MCF 10A (cell line): ENCODE data around the gene GP9. TPM values are rescaled to one million over a fixed set of nuclear protein-coding genes. Genes with fewer than 3 reads are reported as not detected.

Experiments used
- BruUV-seq: library from RNA; stranded (reverse); fragments of 400-500 nt; replicated peaks from 2 replicates; lab custom pipeline; 2021; lab: Mats Ljungman, UMichigan
- CTCF ChIA-PET: fragments of 300-600 bp; sonication (Branson Sonifier 250); formaldehyde crosslinking; extraction: SDS; loops from one replicate; lab custom pipeline; 2021; ENCODE audit warnings: antibody characterized with exemption, inconsistent platforms; lab: Yijun Ruan, JAX
- POLR2A ChIA-PET: fragments of 300-600, 350-650 bp; sonication (Branson Sonifier 250); formaldehyde crosslinking; extraction: SDS; loops from one replicate; lab custom pipeline; 2020; ENCODE audit warnings: antibody characterized with exemption, inconsistent platforms; lab: Yijun Ruan, JAX
- DNase-seq: peaks from one replicate; pipeline ENCODE4 v3.0.0-alpha.2; 2018; ENCODE audit not compliant: unreplicated experiment
- H3K27ac Mint-ChIP-seq: one replicate; pipeline ENCODE4 v1.8.0; 2022; ENCODE audit warnings: mild to moderate bottlenecking, low read depth, mixed read lengths; ENCODE audit not compliant: unreplicated experiment
- H3K27me3 Mint-ChIP-seq: one replicate; pipeline ENCODE4 v1.8.0; 2022; ENCODE audit warnings: mixed read lengths; ENCODE audit not compliant: insufficient read depth, unreplicated experiment
- H3K36me3 Mint-ChIP-seq: one replicate; pipeline ENCODE4 v1.8.0; 2022; ENCODE audit warnings: mild to moderate bottlenecking, moderate library complexity, mixed read lengths; ENCODE audit not compliant: insufficient read depth, unreplicated experiment
- H3K4me1 Mint-ChIP-seq: one replicate; pipeline ENCODE4 v1.8.0; 2022; ENCODE audit warnings: mixed read lengths; ENCODE audit not compliant: insufficient read depth, unreplicated experiment
- H3K4me3 Mint-ChIP-seq: one replicate; pipeline ENCODE4 v1.8.0; 2022; ENCODE audit warnings: mild to moderate bottlenecking, moderate library complexity, mixed read lengths; ENCODE audit not compliant: unreplicated experiment
- H3K9me3 Mint-ChIP-seq: one replicate; pipeline ENCODE4 v1.8.0; 2022; ENCODE audit warnings: mixed read lengths; ENCODE audit not compliant: unreplicated experiment
- intact Hi-C: fragments of 100-400 bp; cut with micrococcal nuclease; formaldehyde crosslinking; loops from 2 replicates; pipeline ENCODE4 v1.14.1; 2022
- total RNA-seq: library from RNA; stranded (reverse); gene quantifications from 2 replicates; pipeline ENCODE4 v1.2.3, GENCODE V29; 2022
- TF ChIP-seq, protein P1 (sequence below): fragments of 200-600 bp; IDR thresholded peaks from one replicate; pipeline ENCODE4 v1.8.0; 2022; ENCODE audit warnings: antibody characterized with exemption, mild to moderate bottlenecking; ENCODE audit not compliant: unreplicated experiment

GP9 gene
- total RNA-seq, 1 experiment from 2014 or later, result not detected

GRCh38 chr3:129026728-129027543, 33.6 kb upstream of the GP9 start:
- H3K9me3 Mint-ChIP-seq, result no peaks in the 10 kb centered on the region
- CTCF ChIA-PET, result interaction anchor here (0.6 to 1.0 kb wide), 10 partner anchors 9 to 454 kb away, joined by 3 to 6 read pairs (median 4); no protein-coding TSS in a partner anchor
- H3K36me3 Mint-ChIP-seq, result no peaks in the 10 kb centered on the region
- intact Hi-C loops, result loop anchor here (10.0 kb wide), 1 partner anchor 218 kb away; the partner anchor contains the start of gene COPG1
- H3K4me1 Mint-ChIP-seq, result no peaks in the 10 kb centered on the region
- H3K4me3 Mint-ChIP-seq, result peak overlapping the region; percentile 56
- BruUV-seq, result no TSS peak
- TF ChIP-seq, protein P1, sequence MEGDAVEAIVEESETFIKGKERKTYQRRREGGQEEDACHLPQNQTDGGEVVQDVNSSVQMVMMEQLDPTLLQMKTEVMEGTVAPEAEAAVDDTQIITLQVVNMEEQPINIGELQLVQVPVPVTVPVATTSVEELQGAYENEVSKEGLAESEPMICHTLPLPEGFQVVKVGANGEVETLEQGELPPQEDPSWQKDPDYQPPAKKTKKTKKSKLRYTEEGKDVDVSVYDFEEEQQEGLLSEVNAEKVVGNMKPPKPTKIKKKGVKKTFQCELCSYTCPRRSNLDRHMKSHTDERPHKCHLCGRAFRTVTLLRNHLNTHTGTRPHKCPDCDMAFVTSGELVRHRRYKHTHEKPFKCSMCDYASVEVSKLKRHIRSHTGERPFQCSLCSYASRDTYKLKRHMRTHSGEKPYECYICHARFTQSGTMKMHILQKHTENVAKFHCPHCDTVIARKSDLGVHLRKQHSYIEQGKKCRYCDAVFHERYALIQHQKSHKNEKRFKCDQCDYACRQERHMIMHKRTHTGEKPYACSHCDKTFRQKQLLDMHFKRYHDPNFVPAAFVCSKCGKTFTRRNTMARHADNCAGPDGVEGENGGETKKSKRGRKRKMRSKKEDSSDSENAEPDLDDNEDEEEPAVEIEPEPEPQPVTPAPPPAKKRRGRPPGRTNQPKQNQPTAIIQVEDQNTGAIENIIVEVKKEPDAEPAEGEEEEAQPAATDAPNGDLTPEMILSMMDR, result peak; percentile 41
- peaks cover 16% of the 10 kb centered on the region for H3K27me3 Mint-ChIP-seq
- POLR2A ChIA-PET, result interaction anchor here (2.4 kb wide), 1 partner anchor 10 kb away, joined by 6 read pairs; no protein-coding TSS in a partner anchor
- no peak overlapping the region for H3K27ac Mint-ChIP-seq
- peak; percentile 80 for DNase-seq

DNA sequence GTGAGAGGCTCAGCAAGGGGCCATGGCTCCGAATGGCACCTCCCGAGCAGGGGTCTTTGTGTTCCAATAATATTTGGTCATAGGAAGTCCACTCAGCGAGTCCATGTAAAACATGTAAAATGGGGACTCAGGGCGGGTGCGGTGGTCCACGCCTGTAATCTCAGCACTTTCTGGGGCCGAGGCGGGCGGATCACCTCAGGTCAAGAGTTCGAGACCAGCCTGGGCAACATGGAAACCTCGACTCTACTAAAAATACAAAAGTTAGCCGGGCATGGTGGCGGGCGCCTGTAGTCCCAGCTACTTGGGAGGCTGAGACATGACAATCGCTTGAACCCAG, 33.1 kb upstream of the GP9 start:
- Mint-ChIP-seq H3K9me3 (no peaks in the 10 kb centered on the region), H3K27me3 (peaks cover 16% of the 10 kb centered on the region), H3K27ac (no peak overlapping the region), H3K36me3 (no peaks in the 10 kb centered on the region), H3K4me1 (no peaks in the 10 kb centered on the region), H3K4me3 (no peak overlapping the region)
- BruUV-seq, result no TSS peak
- CTCF ChIA-PET, result interaction anchor here (0.6 to 1.3 kb wide), 4 partner anchors 18 to 57 kb away, joined by 3 to 5 read pairs (median 4); no protein-coding TSS in a partner anchor
- TF ChIP-seq, protein P1, result no peak
- POLR2A ChIA-PET, result interaction anchor here (2.4 kb wide), 1 partner anchor 11 kb away, joined by 6 read pairs; no protein-coding TSS in a partner anchor
- no peak for DNase-seq
- intact Hi-C loops, result loop anchor here (10.0 kb wide), 1 partner anchor 217 kb away; the partner anchor contains the start of gene COPG1

DNA sequence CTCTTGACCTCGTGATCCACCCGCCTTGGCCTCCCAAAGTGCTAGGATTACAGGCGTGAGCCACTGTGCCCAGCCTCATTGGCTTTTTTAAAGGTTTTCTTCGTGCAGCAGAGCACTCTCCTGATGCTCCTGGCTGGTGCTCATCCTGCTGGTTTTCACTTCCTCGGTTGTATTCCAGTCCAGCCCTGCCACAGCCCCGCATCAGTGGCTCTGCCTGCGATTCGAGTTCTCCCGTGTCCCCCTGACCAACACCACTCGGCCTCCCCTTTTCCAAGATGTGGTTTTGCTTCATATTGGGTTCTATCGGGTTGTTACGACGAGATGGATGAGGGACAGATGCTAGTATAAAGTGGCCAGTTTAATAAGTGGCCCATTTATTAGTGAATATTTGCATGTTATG, 31.7 kb upstream of the GP9 start:
- CTCF ChIA-PET, result interaction anchor here (1.0 to 1.9 kb wide), 3 partner anchors 9 to 25 kb away, joined by 4 to 15 read pairs (median 5); no protein-coding TSS in a partner anchor
- DNase-seq, result no peak
- no TSS peak for BruUV-seq
- Mint-ChIP-seq H3K4me3 (no peak overlapping the region), H3K4me1 (no peaks in the 10 kb centered on the region), H3K27me3 (peaks cover 16% of the 10 kb centered on the region), H3K27ac (no peak overlapping the region), H3K9me3 (no peaks in the 10 kb centered on the region), H3K36me3 (peaks cover 6% of the 10 kb centered on the region)
- POLR2A ChIA-PET, result no interaction called here
- intact Hi-C loops, result loop anchor here (10.0 kb wide), 1 partner anchor 216 kb away; the partner anchor contains the start of gene COPG1
- TF ChIP-seq, protein P1, result no peak

GRCh38 chr3:129030611-129031010, 30.0 kb upstream of the GP9 start:
- Mint-ChIP-seq H3K9me3 (no peaks in the 10 kb centered on the region), H3K27ac (no peak overlapping the region), H3K4me3 (no peak overlapping the region), H3K27me3 (no peaks in the 10 kb centered on the region), H3K4me1 (no peaks in the 10 kb centered on the region), H3K36me3 (peaks cover 6% of the 10 kb centered on the region)
- intact Hi-C loops, result no loop called here
- ChIA-PET POLR2A (interaction anchor here (0.6 kb wide), 1 partner anchor 43 kb away, joined by 4 read pairs; no protein-coding TSS in a partner anchor), CTCF (interaction anchor here (0.6 to 1.9 kb wide), 4 partner anchors 22 to 114 kb away, joined by 3 to 15 read pairs (median 5); no protein-coding TSS in a partner anchor)
- TF ChIP-seq, protein P1, result no peak
- no peak for DNase-seq
- BruUV-seq, result no TSS peak
